ENCODE results near the gene MACO1.
"Not testable (repeated sequence)": the region's sequence is repeated elsewhere in the genome, so short reads cannot be mapped to it uniquely, and the experiment has no call there.

MACO1 gene

DNA sequence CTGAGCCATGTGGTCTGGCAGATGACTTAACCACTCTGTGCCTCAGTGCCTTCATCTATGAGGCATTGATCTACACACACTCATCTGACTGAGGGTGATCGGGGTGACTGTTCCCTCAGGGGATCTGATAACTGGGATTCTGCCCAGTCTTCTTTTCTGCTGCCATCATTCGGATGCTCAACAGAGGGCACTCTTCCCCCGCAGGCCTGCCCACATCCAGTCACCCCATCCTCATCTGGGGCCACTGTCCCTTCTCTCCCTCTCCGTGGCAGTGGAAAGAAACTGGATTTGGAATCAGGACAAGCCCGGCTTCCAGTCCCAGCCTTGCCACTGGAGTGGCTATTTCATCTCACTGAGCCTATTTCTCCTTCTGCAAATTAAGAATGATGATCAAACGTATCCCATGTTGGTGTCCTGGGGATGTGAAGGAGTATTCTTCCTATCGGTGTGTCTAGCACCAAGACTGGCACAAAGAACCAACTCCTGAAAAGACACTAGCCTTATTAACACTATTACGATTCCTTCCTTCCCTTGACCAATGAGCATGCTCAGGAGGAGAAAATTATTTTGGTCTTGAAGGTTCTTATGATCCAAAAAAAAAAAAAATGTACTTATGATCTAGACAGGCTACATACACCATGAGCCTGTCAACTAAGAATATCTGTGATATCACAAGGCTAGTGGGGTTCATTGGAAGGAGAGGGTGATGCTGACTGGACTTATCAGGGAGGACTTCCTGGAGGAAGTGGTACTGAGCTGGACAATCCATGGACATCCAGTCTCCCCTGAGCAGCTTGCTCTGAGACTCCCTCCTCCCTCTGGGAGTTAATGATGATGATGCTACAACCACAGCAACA, 27.5 kb upstream of the MACO1 start:
- DNase-seq: peak; percentile 15
- not testable (repeated sequence) for H3K36me3 ChIP-seq; H3K9me3 ChIP-seq; H3K4me1 ChIP-seq; H3K27me3 ChIP-seq; H3K4me3 ChIP-seq (ENCODE audit: low read depth, low read length)
- TF ChIP-seq, protein P1, sequence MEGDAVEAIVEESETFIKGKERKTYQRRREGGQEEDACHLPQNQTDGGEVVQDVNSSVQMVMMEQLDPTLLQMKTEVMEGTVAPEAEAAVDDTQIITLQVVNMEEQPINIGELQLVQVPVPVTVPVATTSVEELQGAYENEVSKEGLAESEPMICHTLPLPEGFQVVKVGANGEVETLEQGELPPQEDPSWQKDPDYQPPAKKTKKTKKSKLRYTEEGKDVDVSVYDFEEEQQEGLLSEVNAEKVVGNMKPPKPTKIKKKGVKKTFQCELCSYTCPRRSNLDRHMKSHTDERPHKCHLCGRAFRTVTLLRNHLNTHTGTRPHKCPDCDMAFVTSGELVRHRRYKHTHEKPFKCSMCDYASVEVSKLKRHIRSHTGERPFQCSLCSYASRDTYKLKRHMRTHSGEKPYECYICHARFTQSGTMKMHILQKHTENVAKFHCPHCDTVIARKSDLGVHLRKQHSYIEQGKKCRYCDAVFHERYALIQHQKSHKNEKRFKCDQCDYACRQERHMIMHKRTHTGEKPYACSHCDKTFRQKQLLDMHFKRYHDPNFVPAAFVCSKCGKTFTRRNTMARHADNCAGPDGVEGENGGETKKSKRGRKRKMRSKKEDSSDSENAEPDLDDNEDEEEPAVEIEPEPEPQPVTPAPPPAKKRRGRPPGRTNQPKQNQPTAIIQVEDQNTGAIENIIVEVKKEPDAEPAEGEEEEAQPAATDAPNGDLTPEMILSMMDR (IDR thresholded peaks at IDR 0.05; ENCODE audit: low read depth, low read length): peak; percentile 22

DNA sequence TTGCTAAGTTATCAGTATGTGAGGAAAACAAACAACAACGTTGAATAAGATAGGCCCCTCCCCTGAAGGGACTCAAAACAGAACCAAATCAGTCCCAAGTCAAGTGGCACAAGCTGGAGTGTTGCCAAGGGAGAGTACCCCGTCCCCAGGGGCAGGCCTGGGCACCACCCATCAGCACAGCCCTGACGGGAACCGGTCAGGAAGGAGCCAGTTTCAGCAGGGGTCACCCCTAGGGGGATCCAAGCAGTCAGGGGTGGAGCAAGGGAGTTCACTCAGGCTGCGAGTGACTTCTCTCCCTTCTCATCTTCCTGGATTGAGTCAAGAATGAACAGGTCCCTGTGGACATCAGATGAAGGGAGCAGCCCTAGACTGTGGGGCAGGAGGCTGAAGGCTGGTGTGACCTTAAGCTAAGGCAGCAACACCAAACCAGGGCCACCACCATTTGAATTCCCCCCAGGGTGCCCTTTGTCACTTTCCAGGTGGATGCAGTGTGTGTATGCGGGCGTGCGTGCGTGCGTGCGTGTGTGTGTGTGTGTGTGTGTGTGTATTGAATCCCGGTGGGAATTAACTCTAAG, 24.9 kb upstream of the MACO1 start:
- DNase-seq; H3K36me3 ChIP-seq; H3K27me3 ChIP-seq; H3K4me3 ChIP-seq (ENCODE audit: low read depth, low read length); H3K4me1 ChIP-seq; H3K9me3 ChIP-seq: not testable (repeated sequence)

GRCh38 chr1:25409641-25410427, 20.9 kb upstream of the MACO1 start:
- not testable (repeated sequence) for H3K9me3 ChIP-seq; H3K36me3 ChIP-seq; H3K4me1 ChIP-seq; H3K4me3 ChIP-seq (ENCODE audit: low read depth, low read length); DNase-seq; H3K27me3 ChIP-seq

DNA sequence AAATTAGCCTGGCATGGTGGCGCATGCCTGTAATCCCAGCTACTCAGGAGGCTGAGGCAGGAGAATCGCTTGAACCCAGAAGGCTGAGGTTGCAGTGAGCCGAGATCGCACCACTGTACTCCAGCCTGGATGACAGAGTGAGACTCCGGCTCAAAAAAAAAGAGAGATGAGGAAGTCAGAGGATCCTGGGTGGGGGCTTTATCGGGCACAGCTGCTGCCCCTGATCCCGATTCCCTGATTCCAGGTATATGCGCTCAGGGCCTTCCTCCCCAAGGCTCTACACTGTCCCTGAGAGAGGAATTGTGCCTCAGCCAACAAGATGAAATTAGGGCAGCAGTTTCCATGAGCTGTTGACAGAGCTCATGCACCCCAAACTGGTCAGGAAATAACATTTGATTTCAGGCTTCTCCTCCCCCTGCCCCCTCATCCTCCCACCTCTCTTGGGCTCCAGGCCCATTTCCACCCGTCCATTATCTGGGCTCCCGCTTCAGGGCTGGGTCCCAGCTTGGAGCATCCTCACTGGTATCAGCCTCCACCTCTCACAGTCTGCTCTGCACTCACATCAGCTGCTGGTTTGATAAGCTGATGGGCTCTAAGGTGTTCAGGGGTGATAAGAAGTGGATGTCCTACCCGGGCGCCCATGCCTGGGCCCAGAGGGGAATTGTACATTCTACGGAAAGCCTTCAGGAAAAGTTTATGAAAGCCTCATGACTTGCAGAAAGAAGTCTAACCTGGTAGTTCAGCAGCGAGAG, 17.6 kb upstream of the MACO1 start:
- not testable (repeated sequence) for H3K27me3 ChIP-seq; H3K4me3 ChIP-seq (ENCODE audit: low read depth, low read length); H3K4me1 ChIP-seq; H3K9me3 ChIP-seq; H3K36me3 ChIP-seq; DNase-seq

GRCh38 chr1:25414157-25414556, 16.5 kb upstream of the MACO1 start:
- not testable (repeated sequence) for H3K4me3 ChIP-seq (ENCODE audit: low read depth, low read length); H3K36me3 ChIP-seq; H3K9me3 ChIP-seq; H3K27me3 ChIP-seq; DNase-seq; H3K4me1 ChIP-seq

- H3K36me3 ChIP-seq; DNase-seq; H3K9me3 ChIP-seq; H3K4me1 ChIP-seq; H3K27me3 ChIP-seq; H3K4me3 ChIP-seq (ENCODE audit: low read depth, low read length): not testable (repeated sequence)
Measured at GRCh38 chr1:25414578-25414977, 16.1 kb upstream of the MACO1 start.

DNA sequence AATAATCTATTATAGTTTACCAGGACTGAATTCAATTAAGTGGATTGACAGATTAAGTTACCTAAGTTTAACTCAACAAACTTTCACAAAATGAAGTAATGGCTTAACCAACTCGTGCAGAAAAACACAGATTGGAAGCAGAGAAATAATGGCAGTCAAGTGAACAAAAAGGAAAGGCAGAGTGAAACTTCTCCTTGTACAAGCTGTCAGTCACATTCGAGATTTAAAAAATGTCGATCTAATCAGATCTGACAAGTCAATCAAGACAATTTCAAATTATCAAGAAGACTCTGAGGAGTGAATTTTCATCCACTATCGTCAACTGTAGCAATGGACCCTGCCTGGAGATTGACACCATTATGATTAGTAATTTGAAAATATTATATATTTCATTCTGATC, 13.4 kb upstream of the MACO1 start:
- not testable (repeated sequence) for DNase-seq; H3K9me3 ChIP-seq; H3K4me1 ChIP-seq; H3K4me3 ChIP-seq (ENCODE audit: low read depth, low read length); H3K36me3 ChIP-seq; H3K27me3 ChIP-seq

DNA sequence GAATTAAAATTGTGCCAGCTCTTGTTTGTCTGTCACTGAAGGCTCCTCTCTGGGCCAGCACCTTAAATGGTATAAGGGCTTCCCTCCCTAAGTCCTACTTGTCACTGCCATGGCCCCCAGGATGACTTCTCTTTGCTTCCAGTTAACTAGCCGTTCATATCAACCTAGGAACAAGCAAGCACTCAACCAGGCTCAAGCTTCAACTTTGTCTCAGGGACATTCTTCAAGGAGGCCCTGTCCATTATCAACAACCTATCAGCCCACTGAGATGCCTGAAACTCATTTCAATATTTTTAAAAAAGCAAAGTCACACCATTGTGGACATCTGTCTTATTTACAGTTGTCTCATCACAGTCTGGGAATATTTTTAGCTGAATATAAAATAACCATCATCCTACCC, 11.4 kb upstream of the MACO1 start:
- not testable (repeated sequence) for DNase-seq; H3K27me3 ChIP-seq; H3K9me3 ChIP-seq; H3K4me1 ChIP-seq; H3K4me3 ChIP-seq (ENCODE audit: low read depth, low read length); H3K36me3 ChIP-seq

DNA sequence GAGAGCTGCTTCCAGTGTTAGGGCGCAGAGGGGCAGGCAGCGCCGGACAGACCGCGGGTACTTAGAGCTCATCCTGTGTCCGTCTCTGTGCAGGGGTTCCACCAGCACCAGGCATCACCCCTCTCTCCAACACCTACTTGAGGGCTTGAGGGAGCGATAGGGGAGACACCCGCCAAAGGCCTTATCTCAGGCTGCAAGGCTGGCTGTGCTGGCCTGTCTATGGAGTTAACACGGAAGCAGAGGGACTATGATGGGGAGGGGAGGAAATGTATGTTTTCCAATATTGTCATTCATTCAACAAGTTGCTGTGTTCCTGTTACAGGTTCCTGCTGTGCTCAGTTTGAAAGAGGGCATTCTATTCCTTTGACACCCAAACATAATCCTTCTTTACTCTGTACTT, 10.0 kb upstream of the MACO1 start, which contains the start of gene RHCE:
TSS of gene RHCE (minus strand) at position 111 of the 400 bp plus-strand sequence. CDS start at position 72, 39 bp downstream.
- H3K27me3 ChIP-seq, DNase-seq: not testable (repeated sequence)

DNA sequence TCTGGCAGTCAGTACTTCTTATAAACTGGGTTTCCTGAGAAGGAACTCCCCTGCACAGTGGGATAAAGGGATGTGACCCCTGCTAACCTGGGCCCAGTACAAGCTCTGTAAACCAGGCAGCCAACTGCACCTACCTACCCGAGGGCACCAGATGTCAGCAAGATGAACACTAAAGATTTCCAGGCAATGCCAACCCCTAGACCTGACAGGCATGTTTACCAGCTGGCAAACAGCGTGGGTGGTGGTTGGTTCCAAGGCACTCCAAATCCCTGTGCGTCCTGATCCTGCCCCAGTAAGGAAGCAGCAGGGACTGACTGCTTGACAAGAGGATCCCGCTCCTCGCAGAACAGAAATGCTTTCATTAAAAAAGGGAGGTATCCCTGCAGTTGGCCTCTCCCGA, 7.5 kb upstream of the MACO1 start:
- H3K9me3 ChIP-seq; H3K27me3 ChIP-seq; H3K4me1 ChIP-seq; H3K36me3 ChIP-seq; H3K4me3 ChIP-seq (ENCODE audit: low read depth, low read length); DNase-seq: not testable (repeated sequence)

More for the DNA sequence above, 10.0 kb upstream of the MACO1 start, which contains the start of gene RHCE:
- H3K4me3 ChIP-seq (ENCODE audit: low read depth, low read length); H3K9me3 ChIP-seq; H3K36me3 ChIP-seq; H3K4me1 ChIP-seq: not testable (repeated sequence)

Measured in BE2C (cell line).